A549 (cell line): ENCODE measurements around the gene MLST8. TPM values are rescaled to one million over a fixed set of nuclear protein-coding genes. Genes with fewer than 3 reads are reported as not detected.

Experiments
- ATAC-seq, 2 experiments: fragments of 200-7000 bp in 1 of 2; fragments of >200 bp in 1 of 2; cut with Nextera tagmentation in 1 of 2; cut with Tn5 transposase in 1 of 2; 3 replicates each; pipeline versions ENCODE4 v1.8.0 to v1.9.1; 2018 to 2020; ENCODE audit warnings: mild to moderate bottlenecking in 1 of 2, moderate library complexity in 1 of 2
- CTCF ChIA-PET: fragments of 300-600 bp; sonication (Branson Sonifier 250); formaldehyde crosslinking; extraction: SDS; loops from one replicate; lab custom pipeline; 2021; ENCODE audit warnings: antibody characterized with exemption, inconsistent platforms; lab: Yijun Ruan, JAX
- POLR2A ChIA-PET: fragments of 350-600 bp; formaldehyde crosslinking; extraction: SDS; loops from one replicate; lab custom pipeline; 2021; ENCODE audit warnings: antibody characterized with exemption, inconsistent platforms; lab: Yijun Ruan, JAX
- DNase-seq, 2 experiments: peaks; one replicate each; pipeline versions ENCODE4 v3.0.0 to v3.0.0-alpha.2; 2011 to 2016; ENCODE audit warnings: low read depth in 1 of 2, low spot score in 1 of 2
- FAIRE-seq: peaks from 2 replicates; lab custom pipeline; 2011; peaks lifted over from hg19 to GRCh38; lab: Jason Lieb, UNC
- H3K27ac ChIP-seq, 2 experiments: fragments of >200 bp; sonication (Bioruptor Twin); formaldehyde crosslinking; 3 replicates each; pipeline ENCODE4 v1.5.1; 2016 to 2017
- H3K4me1 ChIP-seq: fragments of >200 bp; sonication (Bioruptor Twin); formaldehyde crosslinking; 3 replicates; pipeline ENCODE4 v1.6.1; 2016
- H3K4me2 ChIP-seq: fragments of >200 bp; sonication (Bioruptor Twin); formaldehyde crosslinking; 3 replicates; pipeline ENCODE4 v1.6.1; 2016
- H3K4me3 ChIP-seq: fragments of >200 bp; sonication (Bioruptor Twin); formaldehyde crosslinking; 3 replicates; pipeline ENCODE4 v1.5.1; 2016
- H3K9me3 ChIP-seq: fragments of >200 bp; sonication (Bioruptor Twin); formaldehyde crosslinking; 3 replicates; pipeline ENCODE4 v1.6.1; 2016
- ATOH8 ChIP-seq: fragments of 250-450 bp; sonication (Bioruptor Pico); IDR thresholded peaks from 2 replicates; pipeline ENCODE4 v1.5.0; 2020; ENCODE audit warnings: low read depth, mild to moderate bottlenecking, moderate library complexity
- BCL3 ChIP-seq: fragments of >200 bp; sonication (Bioruptor Twin); formaldehyde crosslinking; IDR thresholded peaks from 3 replicates; pipeline ENCODE4 v1.6.1; 2016
- BHLHE40 ChIP-seq: IDR thresholded peaks from 2 replicates; pipeline ENCODE4 v1.6.1; 2012; ENCODE audit warnings: low read depth, low read length, inconsistent platforms
- CEBPB ChIP-seq, 2 experiments: fragments of >200 bp in 1 of 2; sonication (Bioruptor Twin) in 1 of 2; formaldehyde crosslinking in 1 of 2; IDR thresholded peaks; 2 replicates each; pipeline ENCODE4 v1.6.1; 2012 to 2016
- EHMT2 ChIP-seq: fragments of 200-600 bp; sonication (generic); IDR thresholded peaks from 2 replicates; pipeline ENCODE4 v1.6.1; 2016; ENCODE audit warnings: antibody characterized with exemption, low read depth, mild to moderate bottlenecking, moderate library complexity
- EP300 ChIP-seq, 2 experiments: fragments of >200 bp; sonication (Bioruptor Twin); formaldehyde crosslinking; IDR thresholded peaks; 2 replicates in 1 of 2; 3 replicates in 1 of 2; pipeline ENCODE4 v1.6.1; 2016 to 2017
- FOSB ChIP-seq: fragments of 250-450 bp; sonication (Bioruptor Pico); IDR thresholded peaks from 2 replicates; pipeline ENCODE4 v1.5.0; 2020; ENCODE audit warnings: mild to moderate bottlenecking, moderate library complexity
- FOSL2 ChIP-seq, 2 experiments: fragments of 450-650 bp in 1 of 2; fragments of >200 bp in 1 of 2; sonication (Bioruptor Twin) in 1 of 2; formaldehyde crosslinking; IDR thresholded peaks; 2 replicates each; pipeline versions ENCODE4 v1.5.0 to v1.6.1; 2016 to 2020; ENCODE audit warnings: mild to moderate bottlenecking in 1 of 2, moderate library complexity in 1 of 2
- FOXS1 ChIP-seq: fragments of 250-450 bp; sonication (Bioruptor Pico); IDR thresholded peaks from 2 replicates; pipeline ENCODE4 v1.5.0; 2020; ENCODE audit warnings: mild to moderate bottlenecking, moderate library complexity
- GATA3 ChIP-seq: IDR thresholded peaks from 2 replicates; pipeline ENCODE4 v1.6.1; 2012; ENCODE audit warnings: borderline replicate concordance
- HES2 ChIP-seq: fragments of >200 bp; sonication (Bioruptor Twin); formaldehyde crosslinking; IDR thresholded peaks from 2 replicates; pipeline ENCODE4 v1.6.1; 2016
- HOXA7 ChIP-seq: fragments of 250-450 bp; sonication (Bioruptor Pico); IDR thresholded peaks from 2 replicates; pipeline ENCODE4 v1.5.0; 2020; ENCODE audit warnings: mild to moderate bottlenecking, moderate library complexity
- HOXB5 ChIP-seq: fragments of 250-450 bp; sonication (Bioruptor Pico); IDR thresholded peaks from 2 replicates; pipeline ENCODE4 v1.5.0; 2020; ENCODE audit warnings: mild to moderate bottlenecking, moderate library complexity
- JUN ChIP-seq, 2 experiments: fragments of >200 bp; sonication (Bioruptor Twin); formaldehyde crosslinking; IDR thresholded peaks; 2 replicates in 1 of 2; 3 replicates in 1 of 2; pipeline ENCODE4 v1.6.1; 2016 to 2017
- JUNB ChIP-seq: fragments of >200 bp; sonication (Bioruptor Twin); formaldehyde crosslinking; IDR thresholded peaks from 2 replicates; pipeline ENCODE4 v1.6.1; 2016
- KDM5A ChIP-seq: fragments of 200-600 bp; sonication (generic); IDR thresholded peaks from 2 replicates; pipeline ENCODE4 v1.6.1; 2016; ENCODE audit warnings: antibody characterized with exemption, mild to moderate bottlenecking
- MAFK ChIP-seq: fragments of 450-650 bp; IDR thresholded peaks from 2 replicates; pipeline ENCODE4 v1.6.1; 2014; ENCODE audit not compliant: partially characterized antibody
- MAX ChIP-seq: IDR thresholded peaks from 2 replicates; pipeline ENCODE4 v1.6.1; 2012
- MAZ ChIP-seq: fragments of 150-350 bp; IDR thresholded peaks from 2 replicates; pipeline ENCODE4 v1.6.1; 2014; ENCODE audit warnings: antibody characterized with exemption, low read depth, low read length, borderline replicate concordance
- MYC ChIP-seq: IDR thresholded peaks from 2 replicates; pipeline ENCODE4 v1.6.1; 2012; ENCODE audit warnings: mild to moderate bottlenecking, inconsistent platforms, low read length, improper control_type of control experiment, borderline replicate concordance
- PBX3 ChIP-seq: IDR thresholded peaks from 2 replicates; pipeline ENCODE4 v1.6.1; 2012
- PHF8 ChIP-seq: fragments of 200-600 bp; sonication (generic); IDR thresholded peaks from 2 replicates; pipeline ENCODE4 v1.6.1; 2016; ENCODE audit warnings: low read depth, mild to moderate bottlenecking, antibody characterized with exemption, moderate library complexity, borderline replicate concordance
- POLR2A ChIP-seq: IDR thresholded peaks from 2 replicates; pipeline ENCODE4 v1.6.1; 2012; ENCODE audit warnings: mild to moderate bottlenecking, low read length
- RARB ChIP-seq: fragments of 250-450 bp; sonication (Bioruptor Pico); IDR thresholded peaks from 2 replicates; pipeline ENCODE4 v1.8.0; 2021; ENCODE audit warnings: mild to moderate bottlenecking, moderate library complexity
- RCOR1 ChIP-seq: fragments of 150-350 bp; IDR thresholded peaks from 2 replicates; pipeline ENCODE4 v1.6.1; 2014; ENCODE audit warnings: antibody characterized with exemption, low read length, low read depth
- WGBS: methylation state at CpG from one replicate; pipeline ENCODE4 v1.1.6; 2017; ENCODE audit errors: missing lambda C conversion rate; 5-methylcytosine and 5-hydroxymethylcytosine counted together
- polyA minus RNA-seq: library from RNA; depleted of rRNA, polyadenylated mRNA; stranded (reverse); fragments of >200 nt; gene quantifications from 2 replicates; pipeline ENCODE4 v1.2.3, GENCODE V29; 2011; rRNA and poly(A)+ RNA removed
- polyA plus RNA-seq, 4 experiments: library from polyadenylated mRNA; depleted of rRNA in 3 of 4; stranded (reverse); fragments of >200 nt; fragmentation: RNase III in 1 of 4; extraction: RNeasy Plus Mini Kit Qiagen cat#74134 plus additional on column Dnase treatment in 1 of 4; gene quantifications; 2 replicates in 3 of 4; 3 replicates in 1 of 4; pipeline ENCODE4 v1.2.3, GENCODE V29; 2011 to 2017
- TF ChIP-seq, protein P1 (sequence below): IDR thresholded peaks from 2 replicates; pipeline ENCODE4 v1.6.1; 2012; ENCODE audit warnings: low read depth, borderline replicate concordance

The MLST8 gene
- polyA plus RNA-seq (2011; rRNA removed), result 46.8 and 49.5 TPM in 2 replicates
- polyA plus RNA-seq (2012; cell fraction: cytosol; rRNA removed), result 104 and 110 TPM in 2 replicates
- 151 and 193 TPM in 2 replicates for polyA plus RNA-seq (2012; cell fraction: nucleus; rRNA removed)
- 48.4 to 53.9 TPM (median 50.4 TPM) in 3 replicates for polyA plus RNA-seq (2017; fragmentation: RNase III; extraction: RNeasy Plus Mini Kit Qiagen cat#74134 plus additional on column Dnase treatment)
- polyA minus RNA-seq, result 56.8 and 69.3 TPM in 2 replicates

DNA sequence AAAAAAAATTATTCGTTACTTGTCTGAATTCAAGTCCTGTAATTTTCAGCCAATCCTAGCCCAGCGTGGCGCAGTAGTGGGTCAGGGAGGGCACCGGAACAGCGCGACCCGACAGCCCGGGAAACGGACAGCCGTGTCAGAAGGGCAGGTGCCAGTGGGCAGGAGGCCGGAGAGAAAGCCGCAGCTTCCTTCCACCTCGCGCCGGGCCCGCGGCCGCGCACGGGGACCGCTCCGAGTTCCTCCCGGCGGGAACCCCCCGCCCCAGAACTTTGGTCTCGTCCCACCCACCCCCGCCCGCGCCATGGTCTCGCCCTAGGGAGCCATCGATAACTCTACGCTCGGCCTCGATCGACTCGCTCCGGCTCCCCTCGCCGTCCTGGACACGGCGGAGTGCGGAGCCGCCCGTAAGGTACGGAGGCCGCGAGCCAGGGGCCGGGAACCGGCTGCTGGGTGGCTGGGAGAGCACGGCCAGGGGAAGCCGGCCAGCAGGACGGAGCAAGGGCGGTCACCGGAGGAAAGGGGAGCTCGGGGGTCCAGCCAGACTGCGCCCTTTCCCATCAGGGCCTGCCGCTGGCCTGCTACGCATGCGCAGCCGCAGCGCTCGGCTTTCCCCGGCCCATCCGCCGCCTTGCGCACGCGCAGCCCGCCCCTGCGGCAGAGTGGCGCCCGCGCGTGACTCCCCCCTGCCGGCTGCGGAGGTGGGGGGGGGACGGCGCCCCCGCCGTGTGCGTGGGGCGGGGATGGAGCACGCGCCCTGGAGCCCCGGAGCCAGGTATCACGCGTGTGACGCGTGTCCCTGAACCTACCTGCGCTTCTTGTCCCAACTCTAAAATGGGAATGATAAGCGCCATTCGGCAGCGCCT is at the start of gene MLST8:
MLST8 (plus strand) TSS at position 351 of the 863 bp plus-strand sequence. CDS start 632 bp downstream, outside the sequence.
- FAIRE-seq (no peak), ATAC-seq (peak; percentile 60 to 77), DNase-seq (peak; percentile 89 to 90)
- ChIA-PET POLR2A (interaction anchor here (0.9 to 3.0 kb wide), 5 partner anchors 10 to 50 kb away, joined by 4 to 31 read pairs (median 8); partner anchors contain the start of genes ECI1, PGP and TRAF7), CTCF (interaction anchor here (1.1 to 2.6 kb wide), 3 partner anchors 9 to 37 kb away, joined by 3 to 25 read pairs (median 3); partner anchors contain the start of gene PGP)
- H3K4me2 ChIP-seq, result peak within 1 kb of the TSS; percentile 99
- WGBS, result 2% methylated on average over 21 of the region's 93 CpGs
- peak within 1 kb of the TSS; percentile 97 to 98 for H3K27ac ChIP-seq
- H3K4me1 ChIP-seq, result peaks cover 9% of the 10 kb centered on the region; the same call in 2 of the 3 replicates
- TF ChIP-seq FOSL2 (IDR thresholded peaks at IDR 0.05), result no peak
- TF ChIP-seq FOSL2 (CRISPR knock-in tag; IDR thresholded peaks at IDR 0.05), result peak; percentile 22; the same call in 1 of the 2 replicates
- TF ChIP-seq BHLHE40, result peak; percentile 64
- peak; percentile 69; the same call in 2 of the 3 replicates for TF ChIP-seq BCL3
- peak; percentile 29 for TF ChIP-seq GATA3
- TF ChIP-seq KDM5A, result peak; percentile 43
- no peak for TF ChIP-seq RARB (CRISPR knock-in tag)
- peak; percentile 95 for TF ChIP-seq PHF8
- TF ChIP-seq, protein P1, sequence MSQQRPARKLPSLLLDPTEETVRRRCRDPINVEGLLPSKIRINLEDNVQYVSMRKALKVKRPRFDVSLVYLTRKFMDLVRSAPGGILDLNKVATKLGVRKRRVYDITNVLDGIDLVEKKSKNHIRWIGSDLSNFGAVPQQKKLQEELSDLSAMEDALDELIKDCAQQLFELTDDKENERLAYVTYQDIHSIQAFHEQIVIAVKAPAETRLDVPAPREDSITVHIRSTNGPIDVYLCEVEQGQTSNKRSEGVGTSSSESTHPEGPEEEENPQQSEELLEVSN, result 0 out of 2 replicates have a peak, but pooled peaks have one; percentile 31
- TF ChIP-seq JUN (IDR thresholded peaks at IDR 0.05), result peak; percentile 82 to 94
- no peak for TF ChIP-seq EP300 (IDR thresholded peaks at IDR 0.05)
- TF ChIP-seq FOXS1 (CRISPR knock-in tag), result no peak
- peak; percentile 75 for TF ChIP-seq MAX
- TF ChIP-seq POLR2A, result peak; percentile 65
- peak; percentile 63; the same call in 1 of the 2 replicates for TF ChIP-seq MYC
- peak; percentile 48 for TF ChIP-seq PBX3
- H3K9me3 ChIP-seq, result no peaks in the 10 kb centered on the region
- peak within 1 kb of the TSS; percentile 83 for H3K4me3 ChIP-seq

DNA sequence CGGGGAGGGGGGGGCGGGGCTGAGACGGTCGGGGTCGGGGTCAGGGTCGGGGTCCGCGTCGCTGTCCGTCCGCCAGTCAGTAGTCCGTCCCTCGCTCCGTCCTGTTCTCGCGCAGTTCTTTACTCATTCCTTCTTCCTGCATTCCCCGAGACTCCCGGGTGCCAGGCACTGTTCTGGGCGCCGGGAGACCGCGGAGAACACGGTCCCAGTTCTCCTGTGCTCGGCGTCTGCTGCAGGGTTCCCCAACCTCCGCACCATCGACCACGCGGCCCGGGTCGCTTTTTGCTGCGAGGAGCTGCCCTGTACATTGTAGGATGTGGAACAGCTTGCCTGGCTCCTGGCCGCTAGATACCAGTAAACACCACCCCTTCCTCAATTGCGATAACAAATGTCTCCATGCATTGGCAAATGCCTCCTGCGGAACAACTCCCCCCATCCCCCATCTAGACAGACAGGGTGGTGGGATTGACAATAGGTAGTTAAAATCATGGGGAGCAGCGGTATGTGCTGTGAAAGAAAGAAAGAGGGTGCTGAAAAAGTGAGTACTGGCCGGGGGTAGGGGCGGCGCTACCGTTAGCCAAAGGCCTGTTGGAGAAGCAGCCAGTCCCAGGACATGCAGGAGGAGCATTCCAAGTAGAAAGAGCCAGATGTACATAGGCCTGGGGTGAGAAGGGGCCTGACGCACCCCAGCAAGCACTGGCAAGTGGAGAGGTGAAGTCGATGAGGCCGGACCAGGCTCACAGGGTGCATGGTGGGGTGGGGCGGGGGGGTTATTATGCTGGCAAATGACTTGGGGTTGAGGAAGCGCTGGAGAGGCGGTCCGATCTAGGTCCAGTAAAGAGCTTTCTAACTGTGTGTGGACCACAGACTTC is 49.0 kb upstream of the MLST8 start:
- DNase-seq (no peak), ATAC-seq (no peak; a peak in 1 of 6 replicates), FAIRE-seq (no peak)
- POLR2A ChIA-PET, result interaction anchor here (0.6 to 2.3 kb wide), 48 partner anchors 7 to 526 kb away, joined by 3 to 30 read pairs (median 6); partner anchors contain the start of genes AMDHD2, BRICD5, CASKIN1 and DNASE1L2
- WGBS, result 4% methylated on average over 34 of the region's 47 CpGs
- peak overlapping the region; percentile 98 for H3K4me2 ChIP-seq
- CTCF ChIA-PET, result interaction anchor here (1.2 to 2.2 kb wide), 3 partner anchors 96 to 152 kb away, joined by 3 to 9 read pairs (median 6); partner anchors contain the start of gene ECI1
- H3K4me3 ChIP-seq, result peak overlapping the region; percentile 83
- peak overlapping the region; percentile 91 to 94 for H3K27ac ChIP-seq
- H3K4me1 ChIP-seq, result peaks cover 62% of the 10 kb centered on the region
- H3K9me3 ChIP-seq, result no peaks in the 10 kb centered on the region
- no peak for TF ChIP-seq ATOH8
- TF ChIP-seq FOSB (CRISPR knock-in tag), result no peak
- no peak for TF ChIP-seq MAFK
- TF ChIP-seq HOXB5 (CRISPR knock-in tag), result no peak
- no peak for TF ChIP-seq HOXA7 (CRISPR knock-in tag)
- no peak for TF ChIP-seq EHMT2
- TF ChIP-seq HES2, result no peak
- no peak for TF ChIP-seq CEBPB (IDR thresholded peaks at IDR 0.05)
- TF ChIP-seq PBX3, result no peak
- no peak for TF ChIP-seq JUNB
- TF ChIP-seq, protein P1, result no peak
- TF ChIP-seq RCOR1, result no peak
- no peak for TF ChIP-seq MAZ
